HEK293 (cell line): ENCODE measurements around the gene MSL2.

Experiments used
- CTCF ChIA-PET: fragments of 350-600 bp; formaldehyde crosslinking; extraction: SDS; loops from one replicate; lab custom pipeline; 2021; ENCODE audit warnings: antibody characterized with exemption; lab: Yijun Ruan, JAX
- POLR2A ChIA-PET: fragments of 300-600 bp; formaldehyde crosslinking; extraction: SDS; loops from one replicate; lab custom pipeline; 2020; ENCODE audit warnings: antibody characterized with exemption, inconsistent platforms; lab: Yijun Ruan, JAX
- H3K27ac ChIP-seq: fragments of 200-500 bp; sonication (Bioruptor generic); 2 replicates; pipeline ENCODE4 v1.5.1; 2014; ENCODE audit warnings: low read depth, low read length, control low read depth, inconsistent platforms; ENCODE audit errors: extremely low read depth
- H3K36me3 ChIP-seq, 2 experiments: fragments of 200-500 bp in 1 of 2; sonication (Bioruptor generic) in 1 of 2; 1 replicate in 1 of 2; 2 replicates in 1 of 2; pipeline ENCODE4 v1.5.1; 2014 to 2017; ENCODE audit warnings: inconsistent platforms in 2 of 2, low read length in 2 of 2; ENCODE audit not compliant: control insufficient read depth in 2 of 2, insufficient read depth in 1 of 2
- H3K4me1 ChIP-seq: fragments of 200-500 bp; sonication (Bioruptor generic); 2 replicates; pipeline ENCODE4 v1.5.1; 2014; ENCODE audit warnings: mild to moderate bottlenecking, low read length, inconsistent platforms; ENCODE audit not compliant: control insufficient read depth, insufficient read depth
- H3K4me3 ChIP-seq: 2 replicates; pipeline ENCODE4 v1.5.1; 2011; ENCODE audit warnings: low read depth, mild to moderate bottlenecking, control low read depth, low read length, moderate library complexity
- H3K9me3 ChIP-seq: fragments of 200-500 bp; sonication (Bioruptor generic); 2 replicates; pipeline ENCODE4 v1.5.1; 2014; ENCODE audit warnings: low read depth, low read length, inconsistent platforms; ENCODE audit not compliant: control insufficient read depth, insufficient read depth
- SCRT1 ChIP-seq: fragments of 450-650 bp; formaldehyde crosslinking; IDR thresholded peaks from 2 replicates; pipeline ENCODE4 v1.5.1; 2016; ENCODE audit warnings: missing biosample characterization, missing genetic modification characterization, borderline replicate concordance
- SCRT2 ChIP-seq: fragments of 450-650 bp; formaldehyde crosslinking; IDR thresholded peaks from 2 replicates; pipeline ENCODE4 v1.5.1; 2016; ENCODE audit warnings: missing biosample characterization, missing genetic modification characterization
- ZBTB1 ChIP-seq: fragments of 450-650 bp; formaldehyde crosslinking; IDR thresholded peaks from 2 replicates; pipeline ENCODE4 v1.5.1; 2016; ENCODE audit warnings: missing biosample characterization, missing genetic modification characterization
- ZBTB21 ChIP-seq: fragments of 450-650 bp; formaldehyde crosslinking; IDR thresholded peaks from 2 replicates; pipeline ENCODE4 v1.5.1; 2017; ENCODE audit warnings: missing biosample characterization, missing genetic modification characterization
- ZNF10 ChIP-seq: fragments of 450-650 bp; formaldehyde crosslinking; IDR thresholded peaks from 2 replicates; pipeline ENCODE4 v1.5.1; 2017; ENCODE audit warnings: missing biosample characterization, missing genetic modification characterization
- ZNF114 ChIP-seq: fragments of 450-650 bp; formaldehyde crosslinking; IDR thresholded peaks from 2 replicates; pipeline ENCODE4 v1.5.0; 2017; ENCODE audit warnings: missing biosample characterization, missing genetic modification characterization
- ZNF121 ChIP-seq: fragments of 450-650 bp; formaldehyde crosslinking; IDR thresholded peaks from 2 replicates; pipeline ENCODE4 v1.5.1; 2016; ENCODE audit warnings: missing biosample characterization, missing genetic modification characterization
- ZNF133 ChIP-seq: fragments of 450-650 bp; formaldehyde crosslinking; IDR thresholded peaks from 2 replicates; pipeline ENCODE4 v1.5.1; 2016; ENCODE audit warnings: missing biosample characterization, missing genetic modification characterization
- ZNF214 ChIP-seq: fragments of 450-650 bp; formaldehyde crosslinking; IDR thresholded peaks from 2 replicates; pipeline ENCODE4 v1.5.1; 2017; ENCODE audit warnings: missing biosample characterization, mild to moderate bottlenecking, missing genetic modification characterization, borderline replicate concordance
- ZNF335 ChIP-seq: fragments of 450-650 bp; formaldehyde crosslinking; conservative IDR thresholded peaks from 2 replicates; pipeline ENCODE4 v1.5.1; 2016; ENCODE audit warnings: missing biosample characterization, missing genetic modification characterization
- ZNF404 ChIP-seq: fragments of 450-650 bp; formaldehyde crosslinking; IDR thresholded peaks from 2 replicates; pipeline ENCODE4 v1.5.1; 2017; ENCODE audit warnings: missing biosample characterization, missing genetic modification characterization
- ZNF433 ChIP-seq: fragments of 450-650 bp; formaldehyde crosslinking; IDR thresholded peaks from 2 replicates; pipeline ENCODE4 v1.5.1; 2016; ENCODE audit warnings: missing biosample characterization, missing genetic modification characterization, low read depth
- ZNF768 ChIP-seq: fragments of 450-650 bp; formaldehyde crosslinking; IDR thresholded peaks from 2 replicates; pipeline ENCODE4 v1.5.1; 2018; ENCODE audit warnings: missing biosample characterization, mild to moderate bottlenecking, missing genetic modification characterization
- ZNF791 ChIP-seq: fragments of 450-650 bp; formaldehyde crosslinking; IDR thresholded peaks from 2 replicates; pipeline ENCODE4 v1.5.1; 2016; ENCODE audit warnings: missing biosample characterization, missing genetic modification characterization
- TF ChIP-seq, protein P1 (sequence below): fragments of 450-650 bp; formaldehyde crosslinking; IDR thresholded peaks from 2 replicates; pipeline ENCODE4 v1.5.1; 2016; ENCODE audit warnings: missing biosample characterization, missing genetic modification characterization
- TF ChIP-seq, protein P2 (sequence below): fragments of 450-650 bp; IDR thresholded peaks from 2 replicates; pipeline ENCODE4 v1.5.1; 2018; ENCODE audit warnings: missing biosample characterization, mild to moderate bottlenecking, missing genetic modification characterization
- TF ChIP-seq, protein P3 (sequence below): fragments of 450-650 bp; formaldehyde crosslinking; IDR thresholded peaks from 2 replicates; pipeline ENCODE4 v1.5.1; 2017; ENCODE audit warnings: missing biosample characterization, missing genetic modification characterization

Gene MSL2

DNA sequence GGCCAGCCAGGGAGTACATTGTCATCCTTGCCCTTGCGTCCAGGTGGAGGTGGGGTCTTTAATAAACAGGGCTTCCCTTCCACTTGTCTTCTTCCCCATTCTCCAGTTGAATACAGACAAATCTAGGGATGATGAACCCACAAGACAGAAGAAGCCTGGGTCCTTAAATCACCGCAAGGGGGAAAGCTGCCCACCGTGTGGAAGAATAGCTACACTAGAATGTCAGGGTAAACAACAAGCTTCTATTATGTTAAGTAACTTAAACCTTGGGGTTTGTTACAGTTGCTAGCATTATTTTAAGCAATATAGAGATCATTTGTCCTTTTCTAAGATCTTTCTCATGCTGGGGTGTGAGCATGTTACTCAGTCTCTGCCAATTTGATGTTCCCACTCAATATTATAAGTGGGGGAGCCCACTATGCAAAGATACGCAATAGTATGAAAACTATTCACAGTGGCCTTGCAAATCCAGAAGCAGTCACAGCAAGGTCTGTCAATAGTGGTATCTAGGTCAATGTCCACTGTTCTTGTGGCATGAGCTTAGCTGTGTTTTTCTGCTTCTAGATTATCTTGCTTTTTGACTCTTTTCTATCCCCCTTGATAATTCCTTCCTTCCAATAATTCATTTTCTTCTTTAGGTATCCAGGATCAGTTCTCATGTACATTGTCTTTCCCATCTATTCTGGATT lies 42.0 kb upstream of the MSL2 start:
- no peak overlapping the region for H3K4me3 ChIP-seq
- CTCF ChIA-PET, result no interaction called here
- POLR2A ChIA-PET, result no interaction called here

DNA sequence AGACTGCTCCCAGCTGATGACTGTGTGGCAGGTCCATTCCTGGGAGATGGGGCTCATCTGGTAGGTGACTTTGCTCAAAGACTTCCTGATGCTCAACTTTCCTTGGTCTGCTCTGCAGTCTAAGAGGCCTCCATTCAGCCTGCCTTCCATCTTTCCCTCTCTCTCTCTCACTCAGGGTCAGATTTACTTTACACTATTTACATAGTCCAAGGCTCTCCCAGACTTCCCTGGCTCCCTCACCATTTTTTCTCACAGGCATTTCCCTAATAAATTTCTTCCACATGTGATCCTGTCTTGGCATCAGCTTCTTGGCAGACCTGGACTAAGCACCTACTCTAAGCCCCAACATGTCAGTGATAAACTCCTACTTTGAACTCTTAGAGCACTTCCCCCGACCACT lies 41.0 kb upstream of the MSL2 start:
- no peak for TF ChIP-seq ZNF10
- TF ChIP-seq ZBTB21, result no peak
- no peak for TF ChIP-seq SCRT2 (tag by site-specific recombination)
- TF ChIP-seq, all 188 proteins: peak for 0
- ChIA-PET POLR2A (no interaction called here), CTCF (no interaction called here)
- Histone ChIP-seq H3K4me1 (no peaks in the 10 kb centered on the region), H3K4me3 (no peak overlapping the region), H3K9me3 (no peaks in the 10 kb centered on the region), H3K27ac (no peak overlapping the region), H3K36me3 (no peaks in the 10 kb centered on the region)

More for the DNA sequence above, 42.0 kb upstream of the MSL2 start:
- Histone ChIP-seq H3K9me3 (no peaks in the 10 kb centered on the region), H3K27ac (no peak overlapping the region), H3K36me3 (no peaks in the 10 kb centered on the region), H3K4me1 (no peaks in the 10 kb centered on the region)
- TF ChIP-seq ZNF214 (tag by site-specific recombination) (no peak), ZNF133 (tag by site-specific recombination) (no peak), ZNF121 (tag by site-specific recombination) (no peak), ZNF404 (tag by site-specific recombination) (no peak), ZNF791 (no peak), SCRT1 (tag by site-specific recombination) (no peak), ZNF433 (no peak), ZNF768 (tag by site-specific recombination) (no peak), ZBTB1 (tag by site-specific recombination) (no peak), ZNF335 (no peak)
- TF ChIP-seq, protein P1, sequence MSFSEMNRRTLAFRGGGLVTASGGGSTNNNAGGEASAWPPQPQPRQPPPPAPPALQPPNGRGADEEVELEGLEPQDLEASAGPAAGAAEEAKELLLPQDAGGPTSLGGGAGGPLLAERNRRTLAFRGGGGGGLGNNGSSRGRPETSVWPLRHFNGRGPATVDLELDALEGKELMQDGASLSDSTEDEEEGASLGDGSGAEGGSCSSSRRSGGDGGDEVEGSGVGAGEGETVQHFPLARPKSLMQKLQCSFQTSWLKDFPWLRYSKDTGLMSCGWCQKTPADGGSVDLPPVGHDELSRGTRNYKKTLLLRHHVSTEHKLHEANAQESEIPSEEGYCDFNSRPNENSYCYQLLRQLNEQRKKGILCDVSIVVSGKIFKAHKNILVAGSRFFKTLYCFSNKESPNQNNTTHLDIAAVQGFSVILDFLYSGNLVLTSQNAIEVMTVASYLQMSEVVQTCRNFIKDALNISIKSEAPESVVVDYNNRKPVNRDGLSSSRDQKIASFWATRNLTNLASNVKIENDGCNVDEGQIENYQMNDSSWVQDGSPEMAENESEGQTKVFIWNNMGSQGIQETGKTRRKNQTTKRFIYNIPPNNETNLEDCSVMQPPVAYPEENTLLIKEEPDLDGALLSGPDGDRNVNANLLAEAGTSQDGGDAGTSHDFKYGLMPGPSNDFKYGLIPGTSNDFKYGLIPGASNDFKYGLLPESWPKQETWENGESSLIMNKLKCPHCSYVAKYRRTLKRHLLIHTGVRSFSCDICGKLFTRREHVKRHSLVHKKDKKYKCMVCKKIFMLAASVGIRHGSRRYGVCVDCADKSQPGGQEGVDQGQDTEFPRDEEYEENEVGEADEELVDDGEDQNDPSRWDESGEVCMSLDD, result no peak
- TF ChIP-seq, protein P2, sequence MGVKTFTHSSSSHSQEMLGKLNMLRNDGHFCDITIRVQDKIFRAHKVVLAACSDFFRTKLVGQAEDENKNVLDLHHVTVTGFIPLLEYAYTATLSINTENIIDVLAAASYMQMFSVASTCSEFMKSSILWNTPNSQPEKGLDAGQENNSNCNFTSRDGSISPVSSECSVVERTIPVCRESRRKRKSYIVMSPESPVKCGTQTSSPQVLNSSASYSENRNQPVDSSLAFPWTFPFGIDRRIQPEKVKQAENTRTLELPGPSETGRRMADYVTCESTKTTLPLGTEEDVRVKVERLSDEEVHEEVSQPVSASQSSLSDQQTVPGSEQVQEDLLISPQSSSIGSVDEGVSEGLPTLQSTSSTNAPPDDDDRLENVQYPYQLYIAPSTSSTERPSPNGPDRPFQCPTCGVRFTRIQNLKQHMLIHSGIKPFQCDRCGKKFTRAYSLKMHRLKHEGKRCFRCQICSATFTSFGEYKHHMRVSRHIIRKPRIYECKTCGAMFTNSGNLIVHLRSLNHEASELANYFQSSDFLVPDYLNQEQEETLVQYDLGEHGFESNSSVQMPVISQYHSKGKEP (tag by site-specific recombination), result no peak
- TF ChIP-seq, protein P3, sequence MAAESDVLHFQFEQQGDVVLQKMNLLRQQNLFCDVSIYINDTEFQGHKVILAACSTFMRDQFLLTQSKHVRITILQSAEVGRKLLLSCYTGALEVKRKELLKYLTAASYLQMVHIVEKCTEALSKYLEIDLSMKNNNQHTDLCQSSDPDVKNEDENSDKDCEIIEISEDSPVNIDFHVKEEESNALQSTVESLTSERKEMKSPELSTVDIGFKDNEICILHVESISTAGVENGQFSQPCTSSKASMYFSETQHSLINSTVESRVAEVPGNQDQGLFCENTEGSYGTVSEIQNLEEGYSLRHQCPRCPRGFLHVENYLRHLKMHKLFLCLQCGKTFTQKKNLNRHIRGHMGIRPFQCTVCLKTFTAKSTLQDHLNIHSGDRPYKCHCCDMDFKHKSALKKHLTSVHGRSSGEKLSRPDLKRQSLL (tag by site-specific recombination), result no peak
- TF ChIP-seq, all 188 proteins: peak for 0

DNA sequence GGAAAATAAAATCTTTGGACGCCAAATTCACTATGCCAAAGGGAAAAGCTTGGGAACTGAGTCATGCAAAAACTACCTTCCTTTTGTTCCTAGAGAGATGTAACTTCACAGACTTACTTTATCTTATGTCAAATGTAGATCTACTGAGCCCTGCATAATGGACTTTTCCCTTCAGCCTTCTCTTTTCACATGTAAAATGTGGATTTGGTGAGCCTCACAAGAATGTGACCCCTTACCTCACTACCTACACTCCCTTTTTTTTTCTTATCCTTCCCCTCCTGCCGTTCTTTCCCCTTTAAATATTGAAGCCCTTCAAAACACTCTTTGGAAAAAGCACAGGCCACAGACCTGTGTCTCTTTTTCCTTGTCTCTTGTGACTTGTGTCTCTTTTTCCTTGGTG lies 40.0 kb upstream of the MSL2 start:
- Histone ChIP-seq H3K4me3 (no peak overlapping the region), H3K9me3 (no peaks in the 10 kb centered on the region)
- no peak for TF ChIP-seq ZNF114 (tag by site-specific recombination)
- TF ChIP-seq, all 188 proteins: peak for 0
- Histone ChIP-seq H3K36me3 (no peaks in the 10 kb centered on the region), H3K4me1 (no peaks in the 10 kb centered on the region), H3K27ac (no peak overlapping the region)
- POLR2A ChIA-PET, result no interaction called here
- CTCF ChIA-PET, result no interaction called here
